ENCODE results near the gene SHROOM1.

GRCh38 chr5:132872788-132873118, 42.3 kb upstream of the SHROOM1 start:
- no peak for TF ChIP-seq CTCF (IDR thresholded peaks at IDR 0.05; ENCODE audit: low read length)
- no peak for TF ChIP-seq EZH2 (optimal IDR thresholded peaks at IDR 0.05; ENCODE audit: low read depth, low read length)
